SH-SY5Y (cell line): Measurements from ENCODE around the gene FAM216B.

Experiments
- GATA2 ChIP-seq: IDR thresholded peaks from 2 replicates; pipeline ENCODE4 v1.6.1; 2011; ENCODE audit warnings: mild to moderate bottlenecking, low read depth, low read length
- GATA3 ChIP-seq: IDR thresholded peaks from 2 replicates; pipeline ENCODE4 v1.6.1; 2011; ENCODE audit warnings: low read depth, mild to moderate bottlenecking, low read length, moderate library complexity

DNA sequence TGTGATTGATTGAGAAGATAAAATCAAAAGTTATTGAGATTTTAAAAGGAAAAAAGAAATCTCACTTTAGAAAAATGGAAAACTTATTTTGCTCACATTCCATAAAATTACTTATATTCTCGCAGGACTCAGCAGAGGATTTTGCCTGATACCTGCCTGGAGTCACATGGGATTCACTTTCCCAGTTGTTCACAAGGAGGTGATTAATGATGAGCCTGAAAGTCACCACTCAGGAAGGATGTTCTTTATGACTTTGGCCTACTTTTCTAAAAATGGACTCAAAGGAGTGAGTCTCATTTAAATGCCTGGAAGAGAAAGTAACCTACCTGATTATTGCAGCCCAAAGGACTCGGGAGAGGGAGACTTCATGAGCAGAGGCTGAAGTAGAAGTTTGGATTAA, 34.5 kb upstream of the FAM216B start:
- TF ChIP-seq GATA2 (no peak), GATA3 (no peak)
